Measurements from ENCODE around the gene C1orf198. TPM values are rescaled to one million over a fixed set of nuclear protein-coding genes. Genes with fewer than 3 reads are reported as not detected.

The C1orf198 gene
- polyA plus RNA-seq, 1 donor (not counting 4 experiments of a cell fraction or from before 2014, with no cell fraction given) = 6.8 TPM

- DNase-seq (ENCODE audit: low read depth, low spot score) (no peak), FAIRE-seq (no peak)
- H3K4me2 ChIP-seq (ENCODE audit: control insufficient read depth, extremely low read depth, insufficient read depth, low read depth, low read length) = no peak overlapping the region
- TF ChIP-seq CTCF (optimal IDR thresholded peaks at IDR 0.05 in 1 of 3, IDR thresholded peaks at IDR 0.05 in 1 of 3, conservative IDR thresholded peaks at IDR 0.05 in 1 of 3; ENCODE audit: extremely low read depth in 1 of 3, insufficient read depth in 2 of 3, low read length in 3 of 3) = no peak
- no peaks in the 10 kb centered on the region for H3K9me3 ChIP-seq (ENCODE audit: control insufficient read depth, low read depth, low read length)
- H2AFZ ChIP-seq (ENCODE audit: control insufficient read depth, low read length) = no peak overlapping the region
- H3K27me3 ChIP-seq (ENCODE audit: control insufficient read depth, extremely low read depth, insufficient read depth, low read length) = no peaks in the 10 kb centered on the region
- H3K9ac ChIP-seq (ENCODE audit: control insufficient read depth, extremely low read depth, insufficient read depth, low read length) = no peak overlapping the region
- no peaks in the 10 kb centered on the region for H3K36me3 ChIP-seq (ENCODE audit: control insufficient read depth in 2 of 2, extremely low read depth in 1 of 2, insufficient read depth in 2 of 2, low read length in 2 of 2)
- H3K27ac ChIP-seq (ENCODE audit: control insufficient read depth, insufficient read depth, low read length) = no peak overlapping the region
- H3K4me1 ChIP-seq (ENCODE audit: control insufficient read depth, extremely low read depth, insufficient read depth, low read length) = no peaks in the 10 kb centered on the region
- dilution Hi-C loops (cut with MboI; ENCODE audit: extremely low pct_ligation_motif_present, low sequenced_read_pairs) = no loop called here
- no peaks in the 10 kb centered on the region for H4K20me1 ChIP-seq (ENCODE audit: control insufficient read depth, extremely low read depth, insufficient read depth, low read length)
- H3K79me2 ChIP-seq (ENCODE audit: control insufficient read depth, insufficient read depth, low read length) = no peaks in the 10 kb centered on the region
- H3K4me3 ChIP-seq (ENCODE audit: control insufficient read depth in 2 of 3, extremely low read depth in 1 of 3, insufficient read depth in 2 of 3, low read depth in 1 of 3, low read length in 3 of 3) = no peak overlapping the region
- H3K9me1 ChIP-seq (ENCODE audit: control insufficient read depth, extremely low read depth, insufficient read depth, low read length) = no peaks in the 10 kb centered on the region
Measured at GRCh38 chr1:230794871-230795605, 73.3 kb downstream of the C1orf198 start.

- H3K27me3 ChIP-seq (ENCODE audit: control insufficient read depth, extremely low read depth, insufficient read depth, low read length) = no peaks in the 10 kb centered on the region
- H3K79me2 ChIP-seq (ENCODE audit: control insufficient read depth, insufficient read depth, low read length) = no peaks in the 10 kb centered on the region
- DNase-seq (ENCODE audit: low read depth, low spot score) = no peak
Measured at GRCh38 chr1:230794431-230794830, 73.9 kb downstream of the C1orf198 start.

More at GRCh38 chr1:230794431-230794830, 73.9 kb downstream of the C1orf198 start:
- no peak overlapping the region for H2AFZ ChIP-seq (ENCODE audit: control insufficient read depth, low read length)
- FAIRE-seq = no peak
- H3K9me1 ChIP-seq (ENCODE audit: control insufficient read depth, extremely low read depth, insufficient read depth, low read length) = no peaks in the 10 kb centered on the region
- H3K27ac ChIP-seq (ENCODE audit: control insufficient read depth, insufficient read depth, low read length) = no peak overlapping the region
- H3K4me2 ChIP-seq (ENCODE audit: control insufficient read depth, extremely low read depth, insufficient read depth, low read depth, low read length) = no peak overlapping the region
- H3K9ac ChIP-seq (ENCODE audit: control insufficient read depth, extremely low read depth, insufficient read depth, low read length) = no peak overlapping the region
- dilution Hi-C loops (cut with MboI; ENCODE audit: extremely low pct_ligation_motif_present, low sequenced_read_pairs) = no loop called here
- H3K4me3 ChIP-seq (ENCODE audit: control insufficient read depth in 2 of 3, extremely low read depth in 1 of 3, insufficient read depth in 2 of 3, low read depth in 1 of 3, low read length in 3 of 3) = no peak overlapping the region
- no peaks in the 10 kb centered on the region for H3K4me1 ChIP-seq (ENCODE audit: control insufficient read depth, extremely low read depth, insufficient read depth, low read length)
- H3K9me3 ChIP-seq (ENCODE audit: control insufficient read depth, low read depth, low read length) = no peaks in the 10 kb centered on the region
- H3K36me3 ChIP-seq (ENCODE audit: control insufficient read depth in 2 of 2, extremely low read depth in 1 of 2, insufficient read depth in 2 of 2, low read length in 2 of 2) = no peaks in the 10 kb centered on the region
- TF ChIP-seq EZH2 (IDR thresholded peaks at IDR 0.05; ENCODE audit: low read length) = no peak
- TF ChIP-seq CTCF (optimal IDR thresholded peaks at IDR 0.05 in 1 of 3, IDR thresholded peaks at IDR 0.05 in 1 of 3, conservative IDR thresholded peaks at IDR 0.05 in 1 of 3; ENCODE audit: extremely low read depth in 1 of 3, insufficient read depth in 2 of 3, low read length in 3 of 3) = no peak
- H4K20me1 ChIP-seq (ENCODE audit: control insufficient read depth, extremely low read depth, insufficient read depth, low read length) = no peaks in the 10 kb centered on the region

All from keratinocyte (primary cell).